Stimulated activated naive B cell treated with anti-CD40 and anti-IgM and Interleukin-4, amounts not matched to agents 10 μg/mL and 1 μg/mL and 100 μg/mL, for 72 hours (primary cell): ENCODE measurements around the gene ILKAP.

Source experiments
- ATAC-seq, 2 donors: fragments of 150-1000 bp; cut with Tn5 transposase; replicated peaks; 2 replicates each; pipeline ENCODE4 v1.10.0; 2021; ENCODE audit warnings: moderate library complexity in 1 of 2
- DNase-seq: peaks from one replicate; pipeline ENCODE4 v3.0.0; 2021
- H3K27ac Mint-ChIP-seq: one replicate; pipeline ENCODE4 v1.8.0; 2022; ENCODE audit warnings: mild to moderate bottlenecking, mixed read lengths
- H3K27me3 Mint-ChIP-seq, 2 donors: one replicate each; pipeline ENCODE4 v1.8.0; 2022; ENCODE audit warnings: mixed read lengths in 2 of 2
- H3K36me3 Mint-ChIP-seq, 2 donors: one replicate each; pipeline ENCODE4 v1.8.0; 2022; ENCODE audit warnings: mixed read lengths in 2 of 2, mild to moderate bottlenecking in 1 of 2
- H3K4me1 Mint-ChIP-seq, 2 donors: one replicate each; pipeline ENCODE4 v1.8.0; 2022; ENCODE audit warnings: mixed read lengths in 2 of 2, mild to moderate bottlenecking in 1 of 2
- H3K4me3 Mint-ChIP-seq, 2 donors: one replicate each; pipeline ENCODE4 v1.8.0; 2022; ENCODE audit warnings: mild to moderate bottlenecking in 2 of 2, mixed read lengths in 2 of 2, moderate library complexity in 1 of 2
- H3K9me3 Mint-ChIP-seq, 2 donors: one replicate each; pipeline ENCODE4 v1.8.0; 2022; ENCODE audit warnings: mixed read lengths in 2 of 2, mild to moderate bottlenecking in 1 of 2

Gene ILKAP

DNA sequence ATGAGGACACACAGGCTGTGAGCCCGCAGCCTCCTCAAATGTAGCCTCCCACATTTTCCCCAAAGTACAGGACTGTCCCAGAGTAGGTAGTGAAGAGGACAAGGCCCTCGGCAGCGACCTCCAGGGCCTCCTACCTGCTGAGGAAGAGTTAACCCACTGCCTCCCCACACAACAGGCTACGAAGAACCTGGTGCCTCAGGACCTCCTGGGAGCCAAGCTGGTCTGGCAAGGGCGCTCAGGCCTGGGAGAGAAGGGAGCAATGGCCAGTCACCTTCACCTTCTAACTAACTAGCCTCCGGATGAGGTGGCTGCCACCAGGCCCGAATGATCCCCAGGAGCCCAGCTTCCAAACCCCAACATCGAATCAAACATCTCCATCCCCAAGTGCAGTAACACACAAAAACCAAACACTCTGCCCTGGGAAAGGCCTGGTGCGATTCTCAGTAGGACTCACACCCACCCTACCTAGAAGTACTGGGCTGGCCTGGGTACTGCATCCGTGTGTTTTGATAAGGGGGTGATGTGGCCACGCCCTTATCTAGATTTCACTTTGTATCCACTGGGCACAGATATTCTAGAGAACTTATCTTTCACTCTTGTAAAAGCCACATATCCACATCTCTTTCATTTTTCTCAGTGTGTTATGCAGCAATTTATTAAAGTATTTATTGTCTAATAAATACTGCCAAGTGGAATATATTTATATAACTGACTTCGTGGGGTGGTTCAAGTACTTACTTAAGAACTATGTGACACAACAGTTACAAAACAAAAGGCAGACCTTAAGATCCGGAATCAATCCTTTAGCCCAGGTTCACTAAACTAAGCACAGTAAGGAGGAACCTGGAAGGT, 35.1 kb downstream of the ILKAP start:
- DNase-seq = no peak
- no peak overlapping the region for H3K27ac Mint-ChIP-seq
- no peaks in the 10 kb centered on the region for H3K9me3 Mint-ChIP-seq
- no peak for ATAC-seq
- H3K36me3 Mint-ChIP-seq = peaks cover 49 to 68% of the 10 kb centered on the region in 2 donors
- peaks cover 12 to 19% of the 10 kb centered on the region in 2 donors for H3K4me1 Mint-ChIP-seq
- H3K27me3 Mint-ChIP-seq = peaks cover 15 to 18% of the 10 kb centered on the region in 2 donors
- H3K4me3 Mint-ChIP-seq = no peak overlapping the region

DNA sequence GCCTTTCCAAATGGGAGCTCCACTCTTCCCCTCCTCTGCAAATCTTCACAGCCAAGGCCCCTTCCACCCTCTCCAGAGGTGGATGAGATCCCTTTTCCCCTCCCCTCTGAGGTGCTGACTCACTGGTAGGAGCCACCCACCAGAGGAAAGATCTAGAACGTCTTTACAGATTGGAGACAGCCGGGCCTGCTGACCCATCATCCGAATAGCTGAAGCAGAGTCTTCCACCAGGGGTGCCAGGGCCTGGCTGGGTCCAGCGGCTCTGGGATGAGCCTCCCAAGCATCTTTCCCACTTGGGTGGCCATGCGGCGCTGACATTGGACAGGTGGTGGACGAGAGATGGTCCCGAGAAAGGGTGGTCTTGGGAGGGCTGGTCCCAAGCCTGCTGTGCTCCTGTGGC, 35.7 kb downstream of the ILKAP start:
- DNase-seq (no peak), ATAC-seq (no peak)
- Mint-ChIP-seq H3K4me3 (no peak overlapping the region), H3K27me3 (peaks cover 18 to 20% of the 10 kb centered on the region in 2 donors), H3K36me3 (peaks cover 42 to 61% of the 10 kb centered on the region in 2 donors), H3K4me1 (peaks cover 12 to 19% of the 10 kb centered on the region in 2 donors), H3K27ac (peak overlapping the region; percentile 20), H3K9me3 (no peaks in the 10 kb centered on the region)

DNA sequence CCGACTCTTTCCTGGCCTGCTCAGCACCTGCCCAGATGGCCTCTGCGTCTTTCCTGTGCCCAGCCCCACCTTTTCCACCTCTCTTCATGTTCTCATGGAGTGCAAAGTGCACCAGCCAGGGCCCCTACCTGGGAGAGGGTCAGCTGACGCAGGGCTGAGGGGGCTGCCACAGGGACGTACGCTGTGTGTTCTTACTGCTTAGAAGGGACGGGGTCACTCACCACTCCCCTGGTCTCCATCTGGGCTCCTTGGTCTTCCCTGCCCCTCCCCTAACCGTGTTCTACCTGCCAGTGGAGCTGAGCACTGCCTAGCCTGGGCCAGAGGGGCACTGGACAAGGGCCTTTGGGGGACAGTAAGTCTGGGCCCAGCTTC, 36.2 kb downstream of the ILKAP start:
- H3K27ac Mint-ChIP-seq = no peak overlapping the region
- DNase-seq (no peak), ATAC-seq (no peak)
- no peaks in the 10 kb centered on the region for H3K9me3 Mint-ChIP-seq
- no peak overlapping the region for H3K4me3 Mint-ChIP-seq
- H3K4me1 Mint-ChIP-seq = peaks cover 12 to 19% of the 10 kb centered on the region in 2 donors
- H3K27me3 Mint-ChIP-seq = peaks cover 18 to 24% of the 10 kb centered on the region in 2 donors
- H3K36me3 Mint-ChIP-seq = peaks cover 39 to 57% of the 10 kb centered on the region in 2 donors

DNA sequence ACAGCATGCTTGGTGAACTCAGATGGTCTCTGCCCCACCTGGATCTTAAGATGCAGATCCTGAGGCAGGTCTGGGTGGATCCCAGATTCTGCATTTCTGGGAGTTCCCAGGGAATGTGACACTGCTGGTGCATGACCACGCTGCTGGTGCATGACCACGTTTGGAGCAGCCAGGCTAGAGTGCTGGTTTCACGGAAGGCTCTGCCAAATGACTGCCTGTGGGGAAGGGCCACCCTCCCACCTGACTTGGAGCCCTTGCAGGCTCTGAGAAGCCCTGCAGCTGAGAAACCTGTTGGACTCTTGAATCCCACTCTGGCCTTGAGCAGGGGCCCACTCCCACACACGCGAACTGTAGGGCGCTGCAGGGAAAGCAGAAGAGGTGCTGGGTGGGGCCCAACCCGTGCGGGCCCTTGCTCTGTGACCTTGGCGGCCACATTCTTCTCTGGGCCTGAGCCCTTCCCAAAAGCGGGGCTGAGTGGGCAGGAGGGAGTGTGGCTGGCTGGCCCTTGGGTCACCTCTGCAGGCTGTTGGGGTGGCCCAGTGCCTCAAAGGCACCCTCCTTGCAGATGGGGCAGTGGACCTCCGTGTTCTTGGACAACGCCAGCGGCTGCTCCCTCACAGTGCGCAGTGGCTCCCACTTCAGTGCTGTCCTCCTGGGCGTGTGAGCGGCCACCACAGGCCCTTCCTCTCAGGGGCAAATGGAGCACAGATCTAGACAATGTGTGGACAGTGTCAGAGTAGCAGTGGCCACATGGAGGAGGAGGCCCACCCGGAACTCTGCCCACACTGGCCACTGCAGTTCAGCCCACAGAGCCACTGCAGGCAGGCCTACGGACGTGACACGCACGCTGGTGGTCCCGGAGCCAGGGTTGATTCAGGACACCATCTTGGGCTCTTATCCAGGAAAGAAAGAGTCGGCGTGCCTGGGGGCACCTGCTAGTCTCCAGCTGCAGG, 36.8 kb downstream of the ILKAP start:
- no peak overlapping the region for H3K27ac Mint-ChIP-seq
- ATAC-seq (no peak), DNase-seq (no peak)
- H3K9me3 Mint-ChIP-seq = no peaks in the 10 kb centered on the region
- peaks cover 36 to 50% of the 10 kb centered on the region in 2 donors for H3K36me3 Mint-ChIP-seq
- peaks cover 12 to 19% of the 10 kb centered on the region in 2 donors for H3K4me1 Mint-ChIP-seq
- no peak overlapping the region for H3K4me3 Mint-ChIP-seq
- peaks cover 19 to 30% of the 10 kb centered on the region in 2 donors for H3K27me3 Mint-ChIP-seq

DNA sequence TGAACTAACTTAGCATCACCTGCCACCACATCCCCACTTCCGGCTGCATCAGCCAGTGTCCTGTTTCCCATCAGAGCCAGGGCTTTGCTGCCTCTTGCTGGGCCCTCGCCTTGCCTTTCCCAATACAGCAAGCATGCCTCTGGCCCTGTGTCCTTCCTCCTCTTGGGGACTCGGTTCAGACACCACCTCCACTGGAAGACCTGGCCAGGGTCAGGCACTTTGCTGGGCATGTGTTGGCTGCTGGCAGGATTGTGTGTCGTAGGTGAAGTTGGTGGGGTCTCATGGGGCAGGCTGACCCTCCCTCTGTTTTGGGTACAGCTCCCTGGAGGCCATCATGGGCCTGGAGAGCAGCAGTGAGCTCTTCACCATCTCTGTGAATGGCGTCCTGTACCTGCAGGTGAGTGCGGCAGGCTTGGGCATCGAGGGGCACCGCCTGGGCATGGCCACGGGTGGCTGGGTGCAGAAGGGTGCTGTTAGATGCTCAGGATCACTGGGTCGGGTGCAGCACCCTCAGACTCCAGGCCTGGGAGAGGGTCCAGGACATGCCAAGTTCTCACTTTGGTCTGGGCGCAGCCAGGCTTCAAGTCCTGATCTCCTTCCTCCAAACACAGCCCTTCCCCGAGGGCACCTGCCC, 38.1 kb downstream of the ILKAP start:
- H3K27me3 Mint-ChIP-seq = peaks cover 32 to 42% of the 10 kb centered on the region in 2 donors
- H3K9me3 Mint-ChIP-seq = no peaks in the 10 kb centered on the region

DNA sequence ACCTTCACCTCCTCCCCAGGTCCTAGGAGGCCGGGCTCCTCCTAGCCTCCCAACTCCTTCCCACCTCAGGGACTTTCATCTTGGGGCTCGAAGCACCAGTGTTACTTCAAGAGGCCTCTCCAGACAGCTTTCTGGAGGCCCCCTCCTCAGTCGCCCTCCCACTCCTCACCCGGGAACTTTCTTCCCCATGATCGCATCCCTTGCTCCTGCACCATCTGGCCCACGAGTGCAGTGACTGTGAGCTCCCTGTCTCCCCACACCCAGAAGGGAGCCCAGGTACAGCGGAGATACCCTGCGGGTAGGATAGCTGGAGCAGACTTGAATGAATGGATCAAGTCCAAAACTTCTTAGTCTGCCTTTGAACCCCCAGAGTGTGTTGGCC, 38.6 kb downstream of the ILKAP start:
- peak overlapping the region; percentile 17 to 65 for H3K4me3 Mint-ChIP-seq
- H3K27ac Mint-ChIP-seq = no peak overlapping the region

More for the DNA sequence above, 38.1 kb downstream of the ILKAP start:
- no peak overlapping the region for H3K27ac Mint-ChIP-seq
- peaks cover 15 to 24% of the 10 kb centered on the region in 2 donors for H3K4me1 Mint-ChIP-seq
- no peak for ATAC-seq
- peaks cover 31 to 45% of the 10 kb centered on the region in 2 donors for H3K36me3 Mint-ChIP-seq
- DNase-seq = no peak
- H3K4me3 Mint-ChIP-seq = no peak overlapping the region

DNA sequence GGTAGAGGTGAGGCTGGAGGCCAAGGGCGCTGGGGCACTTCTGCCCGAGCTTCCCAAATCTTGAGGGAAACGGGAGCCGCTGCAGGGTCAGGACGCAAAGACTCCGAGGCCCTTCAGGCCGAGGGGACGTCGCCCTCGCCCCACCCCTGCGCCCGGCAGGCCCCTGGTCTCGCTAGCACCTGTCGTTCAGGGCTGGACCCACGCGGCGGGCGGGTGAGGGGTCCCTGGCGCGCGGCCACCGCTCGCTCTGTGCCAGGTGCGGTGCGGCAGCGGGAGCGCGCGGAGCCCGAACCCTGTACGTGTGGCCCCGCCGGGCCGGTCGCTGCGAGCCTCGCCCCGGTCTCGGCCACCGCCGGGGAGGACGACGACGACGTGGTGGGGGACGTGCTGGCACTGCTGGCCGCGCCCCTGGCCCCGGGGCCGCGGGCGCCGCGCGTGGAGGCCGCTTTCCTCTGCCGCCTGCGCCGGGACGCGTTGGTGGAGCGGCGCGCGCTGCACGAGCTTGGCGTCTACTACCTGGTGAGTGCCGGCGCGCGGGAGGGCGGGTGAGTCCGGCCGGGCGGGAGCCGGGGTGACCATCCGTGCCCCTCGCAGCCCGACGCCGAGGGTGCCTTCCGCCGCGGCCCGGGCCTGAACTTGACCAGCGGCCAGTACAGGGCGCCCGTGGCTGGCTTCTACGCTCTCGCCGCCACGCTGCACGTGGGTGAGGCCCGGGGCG, 39.9 kb downstream of the ILKAP start:
- ATAC-seq (no peak), DNase-seq (no peak)
- peaks cover 24 to 32% of the 10 kb centered on the region in 2 donors for H3K36me3 Mint-ChIP-seq
- H3K9me3 Mint-ChIP-seq = no peaks in the 10 kb centered on the region
- H3K27me3 Mint-ChIP-seq = peaks cover 44 to 55% of the 10 kb centered on the region in 2 donors
- H3K4me3 Mint-ChIP-seq = no peak overlapping the region
- no peak overlapping the region for H3K27ac Mint-ChIP-seq
- H3K4me1 Mint-ChIP-seq = peaks cover 18 to 32% of the 10 kb centered on the region in 2 donors

More for the DNA sequence above, 38.6 kb downstream of the ILKAP start:
- no peak for ATAC-seq
- DNase-seq = no peak
- Mint-ChIP-seq H3K36me3 (peaks cover 28 to 40% of the 10 kb centered on the region in 2 donors), H3K27me3 (peaks cover 36 to 46% of the 10 kb centered on the region in 2 donors), H3K4me1 (peaks cover 15 to 26% of the 10 kb centered on the region in 2 donors), H3K9me3 (no peaks in the 10 kb centered on the region)

DNA sequence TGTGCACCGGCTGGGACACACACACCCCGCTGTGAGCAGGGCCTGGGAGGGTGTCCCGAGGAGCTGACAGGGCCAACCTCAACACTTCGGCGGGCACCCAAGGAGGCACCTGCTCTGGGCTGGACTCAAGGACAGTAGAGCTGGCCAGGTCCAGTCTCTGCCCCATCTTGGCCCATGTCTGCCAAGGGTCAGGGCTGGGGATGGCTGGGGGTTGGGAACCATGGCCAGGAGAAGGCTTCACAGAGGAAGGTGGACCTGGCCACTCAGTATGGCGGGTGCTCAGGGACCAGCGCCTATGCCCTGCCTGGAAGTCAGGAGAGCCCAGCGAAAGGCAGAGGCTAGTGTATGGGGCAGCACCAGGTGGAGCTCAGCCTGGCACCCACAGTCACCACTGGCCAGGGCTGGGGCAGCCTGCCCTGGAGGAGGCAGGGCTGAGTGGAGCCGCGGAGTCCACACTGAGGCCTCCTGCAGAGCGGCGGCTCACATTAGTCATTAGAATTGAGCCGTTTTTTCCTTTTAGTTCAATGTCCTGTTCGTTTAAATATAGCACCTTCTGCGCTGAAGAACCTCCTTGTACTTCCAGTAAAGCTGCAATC, 40.6 kb downstream of the ILKAP start:
- H3K4me1 Mint-ChIP-seq = peaks cover 18 to 32% of the 10 kb centered on the region in 2 donors
- H3K9me3 Mint-ChIP-seq = no peaks in the 10 kb centered on the region
- DNase-seq = no peak
- peaks cover 22 to 26% of the 10 kb centered on the region in 2 donors for H3K36me3 Mint-ChIP-seq
- peaks cover 44 to 60% of the 10 kb centered on the region in 2 donors for H3K27me3 Mint-ChIP-seq
- no peak overlapping the region for H3K4me3 Mint-ChIP-seq
- no peak overlapping the region for H3K27ac Mint-ChIP-seq
- ATAC-seq = no peak

DNA sequence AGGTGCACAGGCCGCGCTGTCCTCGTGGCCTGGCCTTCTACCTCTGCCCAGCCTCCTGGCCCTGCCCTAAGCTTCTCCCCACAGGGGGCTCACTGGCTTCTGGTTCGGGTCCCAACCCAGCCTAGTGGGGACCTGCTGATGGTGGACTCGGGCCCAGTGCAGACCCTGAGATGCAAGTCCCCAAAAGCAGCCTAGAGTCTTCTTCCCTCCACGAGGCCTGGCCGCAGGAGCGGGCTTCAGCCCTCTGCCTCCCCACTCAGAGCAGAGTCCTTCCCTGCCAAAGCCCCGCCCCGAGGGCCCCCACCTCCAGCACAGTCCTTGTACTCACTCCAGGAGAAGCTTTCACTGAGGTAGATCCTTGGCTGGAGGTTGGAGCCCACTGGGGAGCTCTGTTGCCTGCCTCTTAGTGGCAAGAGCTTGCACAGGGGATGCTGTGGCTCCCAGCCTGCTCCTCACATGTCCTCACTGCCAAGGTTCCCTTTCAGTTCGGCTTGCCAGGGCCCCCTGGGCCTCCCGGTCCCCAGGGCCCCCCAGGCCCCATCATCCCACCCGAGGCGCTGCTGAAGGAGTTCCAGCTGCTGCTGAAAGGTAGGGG, 41.1 kb downstream of the ILKAP start:
- peaks cover 44 to 60% of the 10 kb centered on the region in 2 donors for H3K27me3 Mint-ChIP-seq
- H3K36me3 Mint-ChIP-seq = peaks cover 17 to 20% of the 10 kb centered on the region in 2 donors
- H3K27ac Mint-ChIP-seq = no peak overlapping the region
- H3K9me3 Mint-ChIP-seq = no peaks in the 10 kb centered on the region
- peaks cover 18 to 32% of the 10 kb centered on the region in 2 donors for H3K4me1 Mint-ChIP-seq
- DNase-seq = no peak
- H3K4me3 Mint-ChIP-seq = no peak overlapping the region
- ATAC-seq = no peak

DNA sequence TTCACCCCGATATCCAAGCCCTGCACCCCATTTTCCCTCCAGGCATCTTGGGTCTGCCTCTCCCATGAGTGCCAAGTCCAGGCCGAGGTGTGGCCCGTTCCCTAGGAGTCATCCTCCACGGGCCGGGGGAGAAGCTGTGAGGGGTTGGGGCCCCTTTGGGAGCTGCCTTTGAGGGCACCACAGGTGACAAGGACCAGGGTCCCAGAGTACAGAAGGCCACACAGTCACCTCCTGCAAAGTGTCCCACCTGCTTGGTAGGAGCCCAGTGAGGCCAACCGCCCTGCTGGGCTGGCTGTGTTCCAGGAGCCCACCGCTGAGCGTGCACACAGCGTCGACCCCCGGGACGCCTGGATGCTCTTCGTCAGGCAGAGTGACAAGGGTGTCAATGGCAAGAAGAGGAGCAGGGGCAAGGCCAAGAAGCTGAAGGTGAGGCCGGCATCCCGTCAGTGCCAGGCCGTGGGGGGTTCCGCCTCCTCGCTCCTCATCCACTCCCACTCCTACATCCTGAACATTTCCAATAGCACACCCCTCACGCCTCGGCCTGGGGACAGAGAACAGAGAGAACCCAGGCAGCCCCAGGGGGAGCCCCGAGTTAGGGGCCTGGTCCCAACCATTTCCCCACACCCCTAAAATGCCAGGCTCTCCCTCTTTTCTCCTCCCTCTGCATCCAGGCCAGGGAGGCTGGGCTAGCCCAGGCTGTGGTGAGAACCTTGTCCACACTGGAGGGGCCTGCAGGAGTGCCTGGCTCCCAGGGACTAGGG, 42.0 kb downstream of the ILKAP start:
- peaks cover 18 to 32% of the 10 kb centered on the region in 2 donors for H3K4me1 Mint-ChIP-seq
- no peak overlapping the region for H3K4me3 Mint-ChIP-seq
- no peak overlapping the region for H3K27ac Mint-ChIP-seq
- no peak for ATAC-seq
- H3K9me3 Mint-ChIP-seq = no peaks in the 10 kb centered on the region
- DNase-seq = no peak
- peaks cover 12 to 14% of the 10 kb centered on the region in 2 donors for H3K36me3 Mint-ChIP-seq
- peaks cover 44 to 60% of the 10 kb centered on the region in 2 donors for H3K27me3 Mint-ChIP-seq

DNA sequence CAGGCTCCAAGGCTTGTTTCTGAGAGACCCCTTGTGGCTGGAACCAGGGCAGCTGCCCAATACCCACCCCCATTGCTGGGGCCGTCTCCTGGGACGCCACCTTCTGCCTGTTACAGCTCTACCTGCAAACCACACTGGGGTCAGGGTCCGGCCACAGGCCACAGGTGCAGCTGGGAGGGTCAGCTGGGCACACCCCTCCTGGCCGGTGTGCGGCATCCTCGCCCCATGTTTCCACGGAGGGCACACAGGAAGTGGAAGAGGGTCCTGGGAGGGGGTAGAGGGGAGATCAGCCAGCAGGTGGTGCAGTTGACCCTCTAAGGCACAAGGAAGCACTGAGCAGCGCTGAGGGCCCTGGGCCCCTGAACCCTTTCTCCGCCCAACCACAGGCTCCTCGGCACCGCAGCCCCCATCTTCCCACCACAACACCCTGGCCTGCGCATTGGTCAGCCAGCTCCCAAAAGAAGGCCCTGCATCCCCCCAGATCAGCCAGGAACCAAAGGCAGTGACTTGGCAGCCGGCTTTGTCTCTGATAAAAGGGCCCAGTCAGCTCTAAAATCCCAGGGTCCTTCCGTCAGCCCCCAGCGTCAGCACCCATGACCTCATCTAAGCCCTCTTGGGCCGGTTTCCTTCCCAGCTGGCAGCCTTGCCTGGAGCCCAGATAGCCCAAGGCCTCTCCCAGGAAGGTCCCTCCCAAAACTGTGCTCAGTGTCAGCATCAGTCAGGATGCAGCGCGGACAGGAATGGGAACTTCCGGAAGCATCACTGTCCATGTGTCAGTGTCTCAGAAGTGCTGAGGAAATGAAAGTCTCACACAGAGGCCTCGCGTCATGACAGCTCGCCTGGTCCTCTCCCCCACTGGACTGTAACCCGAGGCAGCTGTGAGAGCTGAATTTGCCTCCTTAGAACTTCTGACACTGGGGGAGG, 43.0 kb downstream of the ILKAP start:
- Mint-ChIP-seq H3K36me3 (peaks cover 8 to 10% of the 10 kb centered on the region in 2 donors), H3K27me3 (peaks cover 40 to 59% of the 10 kb centered on the region in 2 donors), H3K27ac (no peak overlapping the region), H3K4me1 (peaks cover 18 to 32% of the 10 kb centered on the region in 2 donors), H3K4me3 (peak overlapping the region; percentile 21 to 78), H3K9me3 (no peaks in the 10 kb centered on the region)
- no peak for DNase-seq
- ATAC-seq = peak; percentile 20 to 52
